DND-41 (cell line): ENCODE measurements around the gene DYRK2.

Experiments
- ATAC-seq: fragments of 200-7000 bp; cut with Tn5 transposase; 3 replicates; pipeline ENCODE4 v1.9.1; 2021; ENCODE audit warnings: low read depth; ENCODE audit not compliant: insufficient read depth
- DNase-seq: peaks from one replicate; pipeline ENCODE4 v3.0.0-alpha.2; 2020
- H2AFZ ChIP-seq: 2 replicates; pipeline ENCODE4 v1.6.0; 2012; ENCODE audit warnings: low read depth, low read length
- H3K27ac ChIP-seq: 2 replicates; pipeline ENCODE4 v1.5.1; 2012; ENCODE audit warnings: low read length, inconsistent platforms
- H3K27me3 ChIP-seq: fragments of 200-600 bp; sonication (generic); 2 replicates; pipeline ENCODE4 v1.6.0; 2012; ENCODE audit warnings: low read length, mild to moderate bottlenecking, inconsistent platforms; ENCODE audit not compliant: insufficient read depth, poor library complexity
- H3K36me3 ChIP-seq: 2 replicates; pipeline ENCODE4 v1.5.1; 2012; ENCODE audit warnings: low read length, inconsistent platforms; ENCODE audit not compliant: insufficient read depth
- H3K4me1 ChIP-seq: 2 replicates; pipeline ENCODE4 v1.5.1; 2012; ENCODE audit warnings: mild to moderate bottlenecking, low read length; ENCODE audit not compliant: insufficient read depth
- H3K4me2 ChIP-seq: 2 replicates; pipeline ENCODE4 v1.6.0; 2012; ENCODE audit warnings: mild to moderate bottlenecking, moderate library complexity, low read length, inconsistent platforms; ENCODE audit not compliant: insufficient read depth
- H3K4me3 ChIP-seq, 2 experiments: fragments of 200-600 bp in 1 of 2; shearing (Covaris generic) in 1 of 2; 2 replicates each; pipeline ENCODE4 v1.5.1; 2012 to 2016; ENCODE audit warnings: inconsistent platforms in 2 of 2, low read length in 2 of 2, mild to moderate bottlenecking in 2 of 2, low read depth in 1 of 2, moderate library complexity in 1 of 2
- H3K79me2 ChIP-seq: 2 replicates; pipeline ENCODE4 v1.6.0; 2012; ENCODE audit warnings: low read length, inconsistent platforms; ENCODE audit not compliant: insufficient read depth
- H3K9ac ChIP-seq: 2 replicates; pipeline ENCODE4 v1.6.0; 2012; ENCODE audit warnings: low read depth, mild to moderate bottlenecking, inconsistent platforms, low read length, moderate library complexity
- H3K9me3 ChIP-seq: 2 replicates; pipeline ENCODE4 v1.5.1; 2012; ENCODE audit warnings: low read length, moderate library complexity, mild to moderate bottlenecking, inconsistent platforms; ENCODE audit not compliant: insufficient read depth, severe bottlenecking
- H4K20me1 ChIP-seq: 2 replicates; pipeline ENCODE4 v1.6.0; 2012; ENCODE audit warnings: low read length; ENCODE audit not compliant: insufficient read depth
- CTCF ChIP-seq: IDR thresholded peaks from 2 replicates; pipeline ENCODE4 v1.5.1; 2012; ENCODE audit warnings: borderline replicate concordance, low read length, moderate library complexity, mild to moderate bottlenecking; ENCODE audit not compliant: poor library complexity, severe bottlenecking; ENCODE audit errors: extremely low read depth
- EZH2 ChIP-seq: IDR thresholded peaks from 3 replicates; pipeline ENCODE4 v1.6.1; 2012; ENCODE audit warnings: borderline replicate concordance, low read depth, mild to moderate bottlenecking, moderate library complexity, low read length, inconsistent platforms; ENCODE audit not compliant: severe bottlenecking

The DYRK2 gene

GRCh38 chr12:67697967-67698366 is 49.4 kb downstream of the DYRK2 start:
- Histone ChIP-seq H4K20me1 (no peaks in the 10 kb centered on the region), H3K4me1 (peaks cover 42% of the 10 kb centered on the region), H3K27me3 (no peaks in the 10 kb centered on the region), H3K36me3 (no peaks in the 10 kb centered on the region), H3K27ac (peak overlapping the region; percentile 34), H3K4me3 (peak overlapping the region in 1 of 2 experiments; percentile 49; a peak in 1 of 4 replicates), H3K9me3 (no peaks in the 10 kb centered on the region), H2AFZ (no peak overlapping the region), H3K4me2 (peak overlapping the region; percentile 76), H3K9ac (peak overlapping the region; percentile 28; the same call in 1 of the 2 replicates), H3K79me2 (no peaks in the 10 kb centered on the region)
- no peak for ATAC-seq
- TF ChIP-seq EZH2 (no peak), CTCF (no peak)
- DNase-seq: no peak

GRCh38 chr12:67698672-67699581 is 50.4 kb downstream of the DYRK2 start:
- peak overlapping the region; percentile 0 to 49; a peak in 3 of 4 replicates for H3K4me3 ChIP-seq

GRCh38 chr12:67701121-67701520 is 52.6 kb downstream of the DYRK2 start:
- no peaks in the 10 kb centered on the region for H3K36me3 ChIP-seq
- H3K27ac ChIP-seq: no peak overlapping the region
- no peaks in the 10 kb centered on the region for H3K79me2 ChIP-seq
- no peak for DNase-seq
- H3K9me3 ChIP-seq: no peaks in the 10 kb centered on the region
- no peak overlapping the region for H2AFZ ChIP-seq
- H3K9ac ChIP-seq: no peak overlapping the region
- TF ChIP-seq EZH2 (no peak), CTCF (no peak)
- peaks cover 37% of the 10 kb centered on the region for H3K4me1 ChIP-seq
- H3K27me3 ChIP-seq: no peaks in the 10 kb centered on the region
- ATAC-seq: no peak
- H3K4me3 ChIP-seq: no peak overlapping the region
- H4K20me1 ChIP-seq: no peaks in the 10 kb centered on the region
- H3K4me2 ChIP-seq: no peak overlapping the region

More at GRCh38 chr12:67698672-67699581, 50.4 kb downstream of the DYRK2 start:
- Histone ChIP-seq H3K79me2 (no peaks in the 10 kb centered on the region), H2AFZ (peak overlapping the region; percentile 23), H3K4me2 (peak overlapping the region; percentile 76), H3K9ac (peak overlapping the region; percentile 28), H3K36me3 (no peaks in the 10 kb centered on the region), H3K27ac (peak overlapping the region; percentile 34), H3K9me3 (no peaks in the 10 kb centered on the region), H4K20me1 (no peaks in the 10 kb centered on the region), H3K27me3 (no peaks in the 10 kb centered on the region), H3K4me1 (peaks cover 42% of the 10 kb centered on the region)
- DNase-seq (peak; percentile 66), ATAC-seq (peak; percentile 82)
- TF ChIP-seq EZH2 (no peak), CTCF (no peak)
